Subcutaneous abdominal adipose tissue (tissue), 5 donors: ENCODE data around the gene BUD31.

Experiments
- H3K27ac ChIP-seq: one replicate; pipeline ENCODE4 v1.7.0; 2013; ENCODE audit warnings: low read depth, mild to moderate bottlenecking, inconsistent platforms, low read length, moderate library complexity
- H3K27me3 ChIP-seq, 5 donors: one replicate each; pipeline ENCODE4 v1.7.0; 2013; ENCODE audit warnings: low read length in 5 of 5, inconsistent platforms in 1 of 5; ENCODE audit not compliant: control insufficient read depth in 5 of 5, insufficient read depth in 4 of 5
- H3K36me3 ChIP-seq, 5 donors: one replicate each; pipeline ENCODE4 v1.7.0; 2013; ENCODE audit warnings: low read length in 5 of 5; ENCODE audit not compliant: control insufficient read depth in 5 of 5, insufficient read depth in 5 of 5
- H3K4me1 ChIP-seq, 5 donors: one replicate each; pipeline ENCODE4 v1.7.0; 2013; ENCODE audit warnings: low read length in 5 of 5, mild to moderate bottlenecking in 3 of 5, moderate library complexity in 1 of 5; ENCODE audit not compliant: control insufficient read depth in 5 of 5, insufficient read depth in 5 of 5
- H3K4me3 ChIP-seq, 5 donors: one replicate each; pipeline ENCODE4 v1.7.0; 2013; ENCODE audit warnings: low read length in 5 of 5, low read depth in 1 of 5
- H3K9ac ChIP-seq, 5 donors: one replicate each; pipeline ENCODE4 v1.7.0; 2013; ENCODE audit warnings: low read length in 5 of 5, mild to moderate bottlenecking in 4 of 5, moderate library complexity in 3 of 5
- H3K9me3 ChIP-seq, 5 donors: one replicate each; pipeline ENCODE4 v1.7.0; 2013; ENCODE audit warnings: low read length in 5 of 5; ENCODE audit not compliant: control insufficient read depth in 5 of 5
- donor health status: healthy.
- donor health status: healthy.
- donor health status: healthy.
- donor health status: healthy.
- donor health status: healthy.

BUD31 gene

GRCh38 chr7:99389772-99390171 lies 19.0 kb upstream of the BUD31 start:
- H3K27ac ChIP-seq, result no peak overlapping the region
- peaks cover 1 to 23% (median 17%) of the 10 kb centered on the region in 5 donors for H3K4me1 ChIP-seq
- no peaks in the 10 kb centered on the region for H3K27me3 ChIP-seq
- H3K9me3 ChIP-seq, result no peaks in the 10 kb centered on the region
- H3K4me3 ChIP-seq, result no peak overlapping the region
- H3K36me3 ChIP-seq, result peaks cover 0 to 73% (median 54%) of the 10 kb centered on the region in 5 donors
- H3K9ac ChIP-seq, result no peak overlapping the region

- Histone ChIP-seq H3K27ac (no peak overlapping the region), H3K4me1 (peaks cover 1 to 21% (median 17%) of the 10 kb centered on the region in 5 donors), H3K9ac (no peak overlapping the region), H3K4me3 (no peak overlapping the region), H3K9me3 (no peaks in the 10 kb centered on the region), H3K36me3 (peaks cover 0 to 82% (median 63%) of the 10 kb centered on the region in 5 donors), H3K27me3 (no peaks in the 10 kb centered on the region)
Observed at GRCh38 chr7:99390941-99391602, 17.7 kb upstream of the BUD31 start.

GRCh38 chr7:99392046-99392445 lies 16.7 kb upstream of the BUD31 start:
- peaks cover 1 to 21% (median 17%) of the 10 kb centered on the region in 5 donors for H3K4me1 ChIP-seq
- peak overlapping the region in 1 of 5 donors; percentile 68 for H3K4me3 ChIP-seq
- H3K9ac ChIP-seq, result no peak overlapping the region
- peaks cover 0 to 81% (median 61%) of the 10 kb centered on the region in 5 donors for H3K36me3 ChIP-seq
- no peaks in the 10 kb centered on the region for H3K27me3 ChIP-seq
- H3K27ac ChIP-seq, result no peak overlapping the region
- no peaks in the 10 kb centered on the region for H3K9me3 ChIP-seq

- Histone ChIP-seq H3K27ac (no peak overlapping the region), H3K9ac (peak overlapping the region in 4 of 5 donors; percentile 57 to 66 (median 63)), H3K4me3 (peak overlapping the region; percentile 68 to 86 (median 75)), H3K4me1 (peaks cover 1 to 21% (median 17%) of the 10 kb centered on the region in 5 donors), H3K36me3 (peaks cover 0 to 82% (median 67%) of the 10 kb centered on the region in 5 donors), H3K9me3 (no peaks in the 10 kb centered on the region), H3K27me3 (no peaks in the 10 kb centered on the region)
Observed at GRCh38 chr7:99392659-99393354, 16.0 kb upstream of the BUD31 start.

- Histone ChIP-seq H3K36me3 (peaks cover 0 to 82% (median 66%) of the 10 kb centered on the region in 5 donors), H3K27me3 (no peaks in the 10 kb centered on the region), H3K9me3 (no peaks in the 10 kb centered on the region), H3K4me3 (peak overlapping the region; percentile 68 to 86 (median 75)), H3K4me1 (peaks cover 1 to 21% (median 17%) of the 10 kb centered on the region in 5 donors), H3K9ac (peak overlapping the region in 4 of 5 donors; percentile 57 to 66 (median 63)), H3K27ac (no peak overlapping the region)
Observed at GRCh38 chr7:99393355-99394187, 15.2 kb upstream of the BUD31 start.

- Histone ChIP-seq H3K27me3 (no peaks in the 10 kb centered on the region), H3K9ac (no peak overlapping the region), H3K4me3 (no peak overlapping the region), H3K4me1 (peaks cover 1 to 21% (median 17%) of the 10 kb centered on the region in 5 donors), H3K27ac (no peak overlapping the region), H3K36me3 (peaks cover 0 to 85% (median 71%) of the 10 kb centered on the region in 5 donors), H3K9me3 (no peaks in the 10 kb centered on the region)
Observed at GRCh38 chr7:99394188-99394502, 14.6 kb upstream of the BUD31 start.

- Histone ChIP-seq H3K27ac (no peak overlapping the region), H3K27me3 (no peaks in the 10 kb centered on the region), H3K9ac (no peak overlapping the region), H3K36me3 (peaks cover 0 to 85% (median 71%) of the 10 kb centered on the region in 5 donors), H3K4me3 (no peak overlapping the region), H3K9me3 (no peaks in the 10 kb centered on the region), H3K4me1 (peaks cover 1 to 21% (median 17%) of the 10 kb centered on the region in 5 donors)
Observed at GRCh38 chr7:99395616-99396327, 13.0 kb upstream of the BUD31 start.

- Histone ChIP-seq H3K9me3 (no peaks in the 10 kb centered on the region), H3K36me3 (peaks cover 0 to 85% (median 69%) of the 10 kb centered on the region in 5 donors), H3K9ac (no peak overlapping the region), H3K4me3 (no peak overlapping the region), H3K4me1 (peaks cover 1 to 21% (median 17%) of the 10 kb centered on the region in 5 donors), H3K27ac (no peak overlapping the region), H3K27me3 (no peaks in the 10 kb centered on the region)
Observed at GRCh38 chr7:99396418-99397296, 12.1 kb upstream of the BUD31 start.
